A549 (cell line): Measurements from ENCODE around the gene EZH1. TPM values are rescaled to one million over a fixed set of nuclear protein-coding genes. Genes with fewer than 3 reads are reported as not detected.

Source experiments
- ATAC-seq, 2 experiments: fragments of 200-7000 bp in 1 of 2; fragments of >200 bp in 1 of 2; cut with Nextera tagmentation in 1 of 2; cut with Tn5 transposase in 1 of 2; 3 replicates each; pipeline versions ENCODE4 v1.8.0 to v1.9.1; 2018 to 2020; ENCODE audit warnings: mild to moderate bottlenecking in 1 of 2, moderate library complexity in 1 of 2
- CTCF ChIA-PET: fragments of 300-600 bp; sonication (Branson Sonifier 250); formaldehyde crosslinking; extraction: SDS; loops from one replicate; lab custom pipeline; 2021; ENCODE audit warnings: antibody characterized with exemption, inconsistent platforms; lab: Yijun Ruan, JAX
- POLR2A ChIA-PET: fragments of 350-600 bp; formaldehyde crosslinking; extraction: SDS; loops from one replicate; lab custom pipeline; 2021; ENCODE audit warnings: antibody characterized with exemption, inconsistent platforms; lab: Yijun Ruan, JAX
- DNase-seq, 2 experiments: peaks; one replicate each; pipeline versions ENCODE4 v3.0.0 to v3.0.0-alpha.2; 2011 to 2016; ENCODE audit warnings: low read depth in 1 of 2, low spot score in 1 of 2
- FAIRE-seq: peaks from 2 replicates; lab custom pipeline; 2011; peaks lifted over from hg19 to GRCh38; lab: Jason Lieb, UNC
- H3K27ac ChIP-seq, 2 experiments: fragments of >200 bp; sonication (Bioruptor Twin); formaldehyde crosslinking; 3 replicates each; pipeline ENCODE4 v1.5.1; 2016 to 2017
- H3K4me1 ChIP-seq: fragments of >200 bp; sonication (Bioruptor Twin); formaldehyde crosslinking; 3 replicates; pipeline ENCODE4 v1.6.1; 2016
- H3K4me2 ChIP-seq: fragments of >200 bp; sonication (Bioruptor Twin); formaldehyde crosslinking; 3 replicates; pipeline ENCODE4 v1.6.1; 2016
- H3K4me3 ChIP-seq: fragments of >200 bp; sonication (Bioruptor Twin); formaldehyde crosslinking; 3 replicates; pipeline ENCODE4 v1.5.1; 2016
- H3K9me3 ChIP-seq: fragments of >200 bp; sonication (Bioruptor Twin); formaldehyde crosslinking; 3 replicates; pipeline ENCODE4 v1.6.1; 2016
- BHLHE40 ChIP-seq: IDR thresholded peaks from 2 replicates; pipeline ENCODE4 v1.6.1; 2012; ENCODE audit warnings: low read depth, low read length, inconsistent platforms
- CBX2 ChIP-seq: fragments of 200-600 bp; sonication (generic); IDR thresholded peaks from 2 replicates; pipeline ENCODE4 v1.6.1; 2016; ENCODE audit warnings: low read depth, mild to moderate bottlenecking, borderline replicate concordance
- CBX8 ChIP-seq: fragments of 200-600 bp; sonication (generic); IDR thresholded peaks from 2 replicates; pipeline ENCODE4 v1.6.1; 2016
- CHD2 ChIP-seq: fragments of 150-350 bp; IDR thresholded peaks from 2 replicates; pipeline ENCODE4 v1.6.1; 2014; ENCODE audit warnings: low read length; ENCODE audit not compliant: partially characterized antibody
- CHD4 ChIP-seq: fragments of 200-600 bp; sonication (generic); IDR thresholded peaks from 2 replicates; pipeline ENCODE4 v1.6.1; 2016; ENCODE audit warnings: antibody characterized with exemption, mild to moderate bottlenecking, borderline replicate concordance
- E2F6 ChIP-seq: IDR thresholded peaks from 2 replicates; pipeline ENCODE4 v1.6.1; 2012; ENCODE audit warnings: low read depth, borderline replicate concordance
- EHMT2 ChIP-seq: fragments of 200-600 bp; sonication (generic); IDR thresholded peaks from 2 replicates; pipeline ENCODE4 v1.6.1; 2016; ENCODE audit warnings: antibody characterized with exemption, low read depth, mild to moderate bottlenecking, moderate library complexity
- ESRRA ChIP-seq: fragments of 150-350 bp; IDR thresholded peaks from 2 replicates; pipeline ENCODE4 v1.6.1; 2014; ENCODE audit warnings: mild to moderate bottlenecking, low read length, borderline replicate concordance
- FOSB ChIP-seq: fragments of 250-450 bp; sonication (Bioruptor Pico); IDR thresholded peaks from 2 replicates; pipeline ENCODE4 v1.5.0; 2020; ENCODE audit warnings: mild to moderate bottlenecking, moderate library complexity
- GATA3 ChIP-seq: IDR thresholded peaks from 2 replicates; pipeline ENCODE4 v1.6.1; 2012; ENCODE audit warnings: borderline replicate concordance
- HDAC2 ChIP-seq: fragments of 200-600 bp; sonication (generic); IDR thresholded peaks from 2 replicates; pipeline ENCODE4 v1.6.1; 2016
- HOXA7 ChIP-seq: fragments of 250-450 bp; sonication (Bioruptor Pico); IDR thresholded peaks from 2 replicates; pipeline ENCODE4 v1.5.0; 2020; ENCODE audit warnings: mild to moderate bottlenecking, moderate library complexity
- HOXB5 ChIP-seq: fragments of 250-450 bp; sonication (Bioruptor Pico); IDR thresholded peaks from 2 replicates; pipeline ENCODE4 v1.5.0; 2020; ENCODE audit warnings: mild to moderate bottlenecking, moderate library complexity
- KDM5A ChIP-seq: fragments of 200-600 bp; sonication (generic); IDR thresholded peaks from 2 replicates; pipeline ENCODE4 v1.6.1; 2016; ENCODE audit warnings: antibody characterized with exemption, mild to moderate bottlenecking
- NFE2L2 ChIP-seq: fragments of 150-350 bp; conservative IDR thresholded peaks from 2 replicates; pipeline ENCODE4 v1.6.1; 2014; ENCODE audit warnings: low read length
- PHF8 ChIP-seq: fragments of 200-600 bp; sonication (generic); IDR thresholded peaks from 2 replicates; pipeline ENCODE4 v1.6.1; 2016; ENCODE audit warnings: low read depth, mild to moderate bottlenecking, antibody characterized with exemption, moderate library complexity, borderline replicate concordance
- RARB ChIP-seq: fragments of 250-450 bp; sonication (Bioruptor Pico); IDR thresholded peaks from 2 replicates; pipeline ENCODE4 v1.8.0; 2021; ENCODE audit warnings: mild to moderate bottlenecking, moderate library complexity
- RCOR1 ChIP-seq: fragments of 150-350 bp; IDR thresholded peaks from 2 replicates; pipeline ENCODE4 v1.6.1; 2014; ENCODE audit warnings: antibody characterized with exemption, low read length, low read depth
- RFX5 ChIP-seq: fragments of 450-650 bp; IDR thresholded peaks from 2 replicates; pipeline ENCODE4 v1.7.1; 2014; ENCODE audit warnings: antibody characterized with exemption, mild to moderate bottlenecking, moderate library complexity
- TFCP2L1 ChIP-seq: fragments of 250-450 bp; sonication (Bioruptor Pico); IDR thresholded peaks from 2 replicates; pipeline ENCODE4 v1.5.0; 2021; ENCODE audit warnings: mild to moderate bottlenecking
- TP53 ChIP-seq: fragments of 250-450 bp; sonication (Bioruptor Pico); IDR thresholded peaks from 2 replicates; pipeline ENCODE4 v1.5.0; 2021; ENCODE audit warnings: mild to moderate bottlenecking, moderate library complexity
- USF2 ChIP-seq: fragments of 450-650 bp; IDR thresholded peaks from 2 replicates; pipeline ENCODE4 v1.6.1; 2014; ENCODE audit warnings: antibody characterized with exemption
- ZC3H11A ChIP-seq: fragments of 450-650 bp; IDR thresholded peaks from 2 replicates; pipeline ENCODE4 v1.6.1; 2014; ENCODE audit warnings: antibody characterized with exemption, mild to moderate bottlenecking
- ZFP36 ChIP-seq: fragments of 450-650 bp; IDR thresholded peaks from 2 replicates; pipeline ENCODE4 v1.6.1; 2014; ENCODE audit warnings: borderline replicate concordance; ENCODE audit not compliant: partially characterized antibody
- ZSCAN20 ChIP-seq: fragments of 250-450 bp; sonication (Bioruptor Pico); IDR thresholded peaks from 2 replicates; pipeline ENCODE4 v1.8.0; 2022; ENCODE audit warnings: mild to moderate bottlenecking, moderate library complexity
- WGBS: methylation state at CpG from one replicate; pipeline ENCODE4 v1.1.6; 2017; ENCODE audit errors: missing lambda C conversion rate; 5-methylcytosine and 5-hydroxymethylcytosine counted together
- polyA plus RNA-seq, 4 experiments: library from polyadenylated mRNA; depleted of rRNA in 3 of 4; stranded (reverse); fragments of >200 nt; fragmentation: RNase III in 1 of 4; extraction: RNeasy Plus Mini Kit Qiagen cat#74134 plus additional on column Dnase treatment in 1 of 4; gene quantifications; 2 replicates in 3 of 4; 3 replicates in 1 of 4; pipeline ENCODE4 v1.2.3, GENCODE V29; 2011 to 2017
- TF ChIP-seq, protein P1 (sequence below): IDR thresholded peaks from 2 replicates; pipeline ENCODE4 v1.6.1; 2012
- TF ChIP-seq, protein P2 (sequence below): IDR thresholded peaks from 2 replicates; pipeline ENCODE4 v1.6.1; 2012
- TF ChIP-seq, protein P3 (sequence below): fragments of >200 bp; sonication (Bioruptor Twin); formaldehyde crosslinking; IDR thresholded peaks from 2 replicates; pipeline ENCODE4 v1.6.1; 2016

Gene EZH1
- polyA plus RNA-seq, 2 of the 4 experiments (the other 2 are of a cell fraction): 20.1 to 41.1 TPM

DNA sequence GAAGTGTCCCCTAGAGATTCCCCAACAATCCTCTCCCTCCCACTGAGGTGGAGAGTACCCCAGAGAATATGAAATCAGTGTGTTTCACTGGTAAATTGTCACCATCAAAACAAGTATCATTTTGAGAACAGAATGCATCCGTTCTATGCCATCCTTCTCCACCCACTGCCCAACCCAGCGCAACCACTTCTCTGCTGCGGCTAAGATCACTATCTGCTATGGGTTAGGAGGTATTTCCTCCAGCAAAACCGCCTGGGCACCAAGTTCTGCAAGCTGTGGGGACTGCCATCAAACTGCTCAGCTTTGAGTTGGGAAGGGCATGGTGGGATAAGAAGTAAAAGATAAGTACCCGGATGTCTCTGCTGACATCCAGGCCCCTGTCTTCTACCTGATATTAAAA lies 38.1 kb downstream of the EZH1 start:
- H3K4me2 ChIP-seq: no peak overlapping the region
- DNase-seq (no peak), FAIRE-seq (no peak), ATAC-seq (no peak)
- H3K9me3 ChIP-seq: no peaks in the 10 kb centered on the region
- POLR2A ChIA-PET: no interaction called here
- CTCF ChIA-PET: interaction anchor here (3.0 kb wide), 1 partner anchor 129 kb away, joined by 17 read pairs; the partner anchor contains the start of gene PSMC3IP
- no peaks in the 10 kb centered on the region for H3K4me1 ChIP-seq
- H3K27ac ChIP-seq: no peak overlapping the region
- TF ChIP-seq ZC3H11A (no peak), NFE2L2 (no peak), EHMT2 (no peak), CBX8 (no peak), CHD2 (no peak), RARB (CRISPR knock-in tag) (no peak)
- TF ChIP-seq, protein P1, sequence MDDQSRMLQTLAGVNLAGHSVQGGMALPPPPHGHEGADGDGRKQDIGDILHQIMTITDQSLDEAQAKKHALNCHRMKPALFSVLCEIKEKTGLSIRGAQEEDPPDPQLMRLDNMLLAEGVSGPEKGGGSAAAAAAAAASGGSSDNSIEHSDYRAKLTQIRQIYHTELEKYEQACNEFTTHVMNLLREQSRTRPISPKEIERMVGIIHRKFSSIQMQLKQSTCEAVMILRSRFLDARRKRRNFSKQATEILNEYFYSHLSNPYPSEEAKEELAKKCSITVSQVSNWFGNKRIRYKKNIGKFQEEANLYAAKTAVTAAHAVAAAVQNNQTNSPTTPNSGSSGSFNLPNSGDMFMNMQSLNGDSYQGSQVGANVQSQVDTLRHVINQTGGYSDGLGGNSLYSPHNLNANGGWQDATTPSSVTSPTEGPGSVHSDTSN: no peak
- TF ChIP-seq, protein P2, sequence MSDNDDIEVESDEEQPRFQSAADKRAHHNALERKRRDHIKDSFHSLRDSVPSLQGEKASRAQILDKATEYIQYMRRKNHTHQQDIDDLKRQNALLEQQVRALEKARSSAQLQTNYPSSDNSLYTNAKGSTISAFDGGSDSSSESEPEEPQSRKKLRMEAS: no peak
- 81% methylated on average over 5 of the region's 5 CpGs for WGBS
- H3K4me3 ChIP-seq: no peak overlapping the region

- no peaks in the 10 kb centered on the region for H3K4me1 ChIP-seq
- no peak overlapping the region for H3K27ac ChIP-seq
- DNase-seq (no peak), ATAC-seq (no peak), FAIRE-seq (no peak)
- H3K4me2 ChIP-seq: no peak overlapping the region
- WGBS: 85% methylated on average over 8 of the region's 8 CpGs
- H3K4me3 ChIP-seq: no peak overlapping the region
- TF ChIP-seq ZSCAN20 (no peak), USF2 (no peak), ESRRA (no peak), RFX5 (no peak)
- ChIA-PET CTCF (interaction anchor here (0.6 to 3.0 kb wide), 11 partner anchors 8 to 127 kb away, joined by 3 to 17 read pairs (median 4); partner anchors contain the start of gene PSMC3IP), POLR2A (no interaction called here)
- H3K9me3 ChIP-seq: no peaks in the 10 kb centered on the region
These were observed 39.9 kb downstream of the EZH1 start for GRCh38 chr17:42704837-42705494.

DNA sequence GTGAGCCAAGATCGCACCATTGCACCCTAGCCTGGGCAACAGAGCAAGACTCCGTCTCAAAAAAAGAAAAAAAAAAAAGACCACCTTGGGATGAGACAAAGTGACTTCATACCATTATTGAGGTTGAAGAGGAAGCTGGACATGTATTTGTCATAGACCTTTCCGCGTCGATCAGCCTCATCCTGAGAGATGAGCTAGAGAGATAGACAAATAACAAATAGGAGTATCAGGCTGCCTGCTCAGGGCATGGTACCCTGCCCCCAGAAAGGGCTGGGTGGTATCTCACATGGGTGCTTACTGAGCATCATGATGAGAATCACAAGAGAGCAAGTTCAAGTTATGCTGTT lies 40.4 kb downstream of the EZH1 start:
- DNase-seq (no peak), FAIRE-seq (no peak), ATAC-seq (no peak)
- WGBS: 94% methylated on average over 5 of the region's 5 CpGs
- no peak overlapping the region for H3K4me3 ChIP-seq
- no peaks in the 10 kb centered on the region for H3K9me3 ChIP-seq
- H3K4me2 ChIP-seq: no peak overlapping the region
- no peak overlapping the region for H3K27ac ChIP-seq
- ChIA-PET POLR2A (no interaction called here), CTCF (interaction anchor here (0.7 to 3.0 kb wide), 10 partner anchors 8 to 127 kb away, joined by 3 to 17 read pairs (median 4); partner anchors contain the start of gene PSMC3IP)
- no peaks in the 10 kb centered on the region for H3K4me1 ChIP-seq
- no peak for TF ChIP-seq RCOR1
- no peak for TF ChIP-seq HOXA7 (CRISPR knock-in tag)
- no peak for TF ChIP-seq ESRRA
- TF ChIP-seq CBX2: no peak
- no peak for TF ChIP-seq FOSB (CRISPR knock-in tag)
- TF ChIP-seq ZSCAN20: no peak
- no peak for TF ChIP-seq RFX5
- no peak for TF ChIP-seq TP53 (CRISPR knock-in tag)
- TF ChIP-seq CHD4: no peak
- TF ChIP-seq GATA3: no peak

DNA sequence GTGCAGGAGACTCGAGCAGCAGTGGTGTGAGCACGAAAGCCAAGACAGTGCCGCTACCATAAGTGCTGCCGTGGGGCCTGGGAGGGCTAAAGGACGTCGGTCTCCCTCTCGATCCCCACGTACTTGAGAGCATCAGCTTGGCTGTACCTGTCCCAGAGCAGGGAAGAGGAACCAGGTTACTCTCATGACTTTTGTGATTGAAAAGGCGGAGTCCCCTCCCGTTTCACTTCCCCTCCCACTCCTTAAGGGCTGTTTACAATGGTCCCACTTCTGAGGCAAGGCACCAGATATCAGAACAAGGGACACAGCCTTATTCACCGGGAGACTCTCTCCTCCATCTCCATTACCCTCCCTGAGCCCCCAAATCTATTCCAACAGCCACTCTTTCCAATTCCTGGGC lies 42.4 kb downstream of the EZH1 start:
- ATAC-seq: no peak
- 87% methylated on average over 11 of the region's 11 CpGs for WGBS
- DNase-seq: no peak
- no peak for FAIRE-seq
- CTCF ChIA-PET: interaction anchor here (0.9 to 1.6 kb wide), 3 partner anchors 19 to 122 kb away, joined by 3 to 4 read pairs (median 3); partner anchors contain the start of gene BECN1
- Histone ChIP-seq H3K4me3 (no peak overlapping the region), H3K4me1 (peaks cover 6% of the 10 kb centered on the region; the same call in 2 of the 3 replicates), H3K4me2 (no peak overlapping the region), H3K27ac (no peak overlapping the region), H3K9me3 (no peaks in the 10 kb centered on the region)
- POLR2A ChIA-PET: no interaction called here
- TF ChIP-seq, protein P3, sequence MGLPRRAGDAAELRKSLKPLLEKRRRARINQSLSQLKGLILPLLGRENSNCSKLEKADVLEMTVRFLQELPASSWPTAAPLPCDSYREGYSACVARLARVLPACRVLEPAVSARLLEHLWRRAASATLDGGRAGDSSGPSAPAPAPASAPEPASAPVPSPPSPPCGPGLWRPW: no peak
- no peak for TF ChIP-seq KDM5A
- TF ChIP-seq RARB (CRISPR knock-in tag): no peak
- TF ChIP-seq ZFP36: no peak
- TF ChIP-seq HDAC2: no peak
- no peak for TF ChIP-seq HOXB5 (CRISPR knock-in tag)
- no peak for TF ChIP-seq TFCP2L1 (CRISPR knock-in tag)
- no peak for TF ChIP-seq BHLHE40
- TF ChIP-seq E2F6: no peak
- TF ChIP-seq PHF8: no peak
- no peak for TF ChIP-seq CHD2
- TF ChIP-seq CHD4: no peak
- no peak for TF ChIP-seq NFE2L2
